HG02763 (cell line): ENCODE measurements around the gene COL25A1.
"Not testable (repeated sequence)": the region's sequence is repeated elsewhere in the genome, so short reads cannot be mapped to it uniquely, and the experiment has no call there.

Experiments
- ATAC-seq: cut with Tn5 transposase; IDR thresholded peaks from one replicate; pipeline ENCODE4 v1.9.1; 2021; ENCODE audit warnings: mild to moderate bottlenecking, moderate library complexity; ENCODE audit not compliant: unreplicated experiment

The COL25A1 gene

DNA sequence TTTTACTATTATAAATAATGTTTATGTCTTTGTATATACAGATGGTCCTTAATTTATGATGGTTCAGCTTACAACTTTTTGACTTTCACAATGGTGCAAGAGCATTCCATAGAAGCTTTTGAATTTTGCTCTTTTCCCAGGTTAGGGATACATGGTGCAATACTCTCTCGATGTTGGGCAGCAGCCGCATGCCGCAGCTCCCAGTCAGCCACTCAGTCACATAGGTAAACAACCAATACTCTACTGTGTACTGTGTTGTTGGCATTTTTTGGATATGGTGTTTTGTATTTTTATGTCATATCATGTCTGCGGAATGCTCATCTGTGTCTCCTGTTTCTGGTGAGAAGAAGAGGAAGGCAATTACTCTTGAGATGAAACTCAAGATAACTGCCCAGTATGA lies 281.6 kb downstream of the COL25A1 start:
- no peak for ATAC-seq

DNA sequence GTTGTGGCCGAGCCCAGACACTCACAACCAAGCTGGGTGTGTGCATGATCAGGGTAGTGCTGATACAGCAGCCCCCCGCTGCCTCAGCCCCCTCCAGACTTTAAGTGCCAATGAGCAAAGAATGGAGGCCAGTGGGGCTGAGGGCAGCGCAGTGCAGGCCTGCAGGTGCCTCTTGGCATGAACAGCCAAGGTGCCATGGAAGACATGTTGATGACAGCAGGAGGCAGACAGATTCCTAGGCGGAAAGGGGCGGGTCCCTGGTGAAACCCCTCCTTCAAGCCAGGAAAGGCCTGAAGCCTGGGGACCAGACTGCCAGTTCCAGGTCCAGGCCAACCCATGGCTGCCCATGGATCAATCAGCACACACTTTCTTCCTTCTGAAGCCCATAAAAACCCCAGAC lies 286.3 kb downstream of the COL25A1 start:
- no peak for ATAC-seq

DNA sequence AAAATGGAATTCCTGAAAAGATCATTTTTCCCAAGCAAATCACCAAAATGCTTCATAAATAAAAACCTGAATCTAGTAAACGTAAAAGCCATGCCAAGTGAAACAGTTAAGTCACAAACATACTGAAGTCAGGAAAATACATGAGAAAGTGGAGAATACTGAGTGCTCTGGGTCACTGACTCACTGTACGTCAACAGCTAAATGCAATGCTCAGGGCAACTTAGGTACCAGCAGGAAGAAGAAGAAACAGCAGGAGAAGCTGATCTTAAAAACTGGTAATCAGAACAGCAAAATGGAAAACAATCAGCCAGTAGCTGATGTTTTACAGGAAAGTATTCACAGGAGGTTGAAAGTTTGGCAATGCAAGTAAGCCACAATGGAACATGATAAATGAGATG lies 287.0 kb downstream of the COL25A1 start:
- ATAC-seq: no peak

DNA sequence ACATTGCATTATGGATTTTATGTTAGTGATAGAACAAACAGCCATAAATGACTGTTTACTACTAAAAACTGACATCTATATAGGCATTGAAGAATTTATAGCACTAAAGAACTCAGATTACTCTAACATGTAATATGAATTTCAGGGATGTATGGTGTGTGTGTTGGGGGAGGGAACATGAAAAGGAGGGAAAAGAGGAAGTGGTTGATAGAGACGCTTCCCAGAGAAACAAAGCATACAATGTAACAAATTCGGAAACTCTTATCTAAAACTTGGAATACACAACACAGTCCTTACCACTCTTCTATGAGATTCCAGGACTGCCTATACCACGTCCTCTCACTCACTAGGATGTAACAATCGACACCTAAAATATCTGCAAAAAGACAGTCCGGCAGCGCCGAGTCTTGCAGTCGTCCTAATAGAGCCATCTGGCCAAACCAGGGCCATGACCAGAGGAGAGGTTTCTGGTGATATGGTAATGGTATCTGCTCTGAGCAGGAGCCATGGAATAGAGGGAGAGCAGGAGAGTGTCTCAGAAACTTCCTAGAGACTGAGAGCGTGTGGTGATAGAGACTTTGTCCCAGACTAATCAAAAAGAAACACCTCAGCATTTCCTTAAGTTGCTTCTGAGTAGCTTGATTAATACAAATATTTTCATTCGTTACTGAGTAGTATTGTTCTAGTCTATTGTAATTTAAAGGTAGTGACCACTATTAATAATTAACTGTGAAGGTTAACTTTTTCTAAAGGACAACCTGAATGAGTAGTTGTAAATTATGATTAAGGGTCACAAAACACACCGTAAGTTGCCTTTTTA lies 287.7 kb downstream of the COL25A1 start:
- no peak for ATAC-seq

DNA sequence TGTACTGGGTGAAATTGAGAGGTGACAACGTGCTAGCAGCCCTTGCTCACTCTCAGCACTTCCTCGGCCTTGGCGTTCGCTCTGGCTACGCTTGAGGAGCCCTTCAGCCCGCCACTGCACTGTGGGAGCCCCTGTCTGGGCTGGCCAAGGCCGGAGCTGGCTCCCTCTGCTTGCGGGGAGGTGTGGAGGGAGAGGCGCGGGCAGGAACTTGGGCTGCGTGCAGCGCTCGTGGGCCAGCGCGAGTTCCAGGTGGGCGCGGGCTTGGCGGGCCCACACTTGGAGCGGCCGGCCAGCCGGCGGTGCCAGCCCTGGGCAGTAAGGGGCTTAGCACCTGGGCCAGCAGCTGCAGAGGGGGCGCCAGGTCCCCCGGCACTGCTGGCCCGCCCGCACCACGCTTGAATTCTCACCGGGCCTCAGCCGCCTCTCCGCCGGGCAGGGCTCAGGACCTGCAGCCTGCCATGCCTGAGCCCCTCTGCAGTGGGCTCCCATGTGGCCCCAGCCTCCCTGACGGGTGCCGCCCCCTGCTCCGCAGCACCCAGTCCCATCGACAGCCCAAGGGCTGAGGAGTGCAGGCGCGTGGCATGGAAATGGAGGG lies 290.1 kb downstream of the COL25A1 start:
- ATAC-seq: no peak

DNA sequence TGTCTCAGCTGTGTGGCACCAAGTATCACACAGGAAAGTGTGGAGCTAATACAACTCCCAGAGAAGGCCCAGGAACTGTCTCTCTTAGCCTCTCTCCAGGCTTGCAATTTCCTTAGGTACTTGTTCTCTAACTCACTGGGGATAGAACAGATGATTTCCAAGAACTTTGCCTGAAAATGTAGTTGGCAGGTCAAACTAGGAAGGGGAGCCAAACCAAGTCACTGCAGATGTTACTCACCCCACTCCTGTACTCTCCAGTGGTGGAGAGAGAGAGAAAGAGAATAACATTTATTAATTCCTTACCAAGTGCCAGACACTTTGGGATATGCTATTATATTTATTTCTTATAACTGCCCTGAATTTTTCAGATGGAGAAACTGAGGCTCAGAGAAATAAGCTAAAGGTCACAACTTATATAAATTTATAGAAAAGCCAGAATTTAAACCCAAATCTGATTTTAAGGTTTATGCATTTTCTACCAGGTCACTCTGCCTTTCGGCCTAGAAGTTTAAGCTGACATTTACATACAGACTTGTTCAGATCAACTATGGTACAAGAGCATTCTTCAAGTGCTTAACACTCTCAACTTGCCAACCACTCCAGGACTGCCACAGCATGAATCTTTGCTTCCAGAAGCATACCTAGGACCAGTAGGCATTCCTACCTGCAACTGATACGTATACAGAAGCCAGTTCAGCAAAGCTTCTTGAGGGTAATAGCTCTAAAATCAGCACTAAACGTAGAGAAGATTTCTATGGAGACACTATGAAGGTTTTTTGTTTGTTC lies 291.0 kb downstream of the COL25A1 start:
- ATAC-seq: no peak

DNA sequence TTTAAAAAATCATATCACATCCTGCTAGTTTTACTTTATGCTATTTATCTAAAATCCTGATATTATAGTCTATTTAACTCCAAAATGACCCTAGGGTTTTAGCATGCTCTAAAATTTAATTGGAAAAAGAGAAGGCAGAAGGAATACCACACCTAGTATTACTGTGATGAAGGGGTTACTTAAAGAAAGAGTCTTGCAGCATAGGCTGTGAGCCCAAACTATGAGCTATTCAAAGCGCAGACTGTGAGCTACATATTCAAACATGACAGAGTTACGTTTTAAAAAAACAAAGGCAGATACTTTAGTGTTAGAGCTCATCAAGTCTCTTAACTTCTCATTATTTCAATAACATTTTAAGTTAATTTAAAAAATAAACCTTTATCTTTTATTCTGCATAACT lies 291.9 kb downstream of the COL25A1 start:
- ATAC-seq: no peak

DNA sequence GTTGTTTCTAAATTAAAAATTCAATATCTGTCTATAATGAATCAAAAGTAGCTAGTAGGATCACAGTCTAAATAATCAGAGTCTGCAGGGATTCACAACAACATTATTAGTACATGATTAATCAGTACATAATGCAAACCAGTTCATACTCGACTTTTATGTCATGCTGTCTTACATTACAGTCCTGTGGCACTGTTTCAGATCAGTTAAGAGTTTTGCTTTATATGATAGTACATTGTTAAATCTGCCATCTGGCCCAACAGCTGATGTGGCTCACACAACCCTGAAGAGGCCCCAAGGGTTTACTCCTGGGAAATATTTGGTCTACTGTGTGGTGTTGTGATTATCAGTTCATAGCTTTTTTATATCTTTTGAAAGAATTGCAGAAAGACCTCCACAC lies 292.5 kb downstream of the COL25A1 start:
- ATAC-seq: no peak

DNA sequence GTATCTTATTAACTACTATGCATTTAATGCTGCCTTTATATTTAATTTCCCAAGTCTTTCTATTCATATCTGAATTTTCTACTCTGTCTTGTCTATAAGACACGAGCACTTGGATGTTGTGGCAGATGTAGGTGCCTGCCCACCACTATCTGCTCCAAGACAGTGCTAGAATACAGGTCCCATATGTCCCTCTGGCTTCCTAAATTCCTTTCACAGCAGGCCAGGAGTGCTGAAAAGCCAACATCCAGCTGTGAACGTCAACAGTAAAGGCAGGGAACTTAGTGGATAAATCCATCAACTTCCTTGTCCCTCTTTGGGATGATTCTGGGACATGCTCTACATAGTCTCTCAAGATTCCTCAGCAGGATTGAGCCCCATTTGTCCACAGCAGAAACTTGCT lies 294.5 kb downstream of the COL25A1 start:
- no peak for ATAC-seq

DNA sequence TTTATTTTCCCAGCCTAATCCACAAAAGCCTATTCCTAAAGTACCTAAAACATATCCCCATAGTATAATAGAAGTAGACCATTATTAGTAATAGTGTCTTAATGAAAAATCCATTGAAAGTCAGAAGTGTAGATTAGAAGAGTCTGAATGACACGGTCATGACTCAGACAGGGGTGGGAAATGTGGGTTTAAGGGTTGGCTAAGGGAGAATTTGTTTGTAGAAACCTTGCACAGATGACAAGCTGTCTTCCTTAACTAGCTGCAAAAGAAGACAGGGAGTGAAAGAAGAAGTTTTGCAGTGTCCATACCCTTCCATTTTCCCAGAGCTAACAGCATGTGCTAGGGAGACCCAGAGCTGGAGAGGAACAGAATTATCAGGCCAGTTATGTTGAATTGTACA lies 296.9 kb downstream of the COL25A1 start:
- no peak for ATAC-seq

DNA sequence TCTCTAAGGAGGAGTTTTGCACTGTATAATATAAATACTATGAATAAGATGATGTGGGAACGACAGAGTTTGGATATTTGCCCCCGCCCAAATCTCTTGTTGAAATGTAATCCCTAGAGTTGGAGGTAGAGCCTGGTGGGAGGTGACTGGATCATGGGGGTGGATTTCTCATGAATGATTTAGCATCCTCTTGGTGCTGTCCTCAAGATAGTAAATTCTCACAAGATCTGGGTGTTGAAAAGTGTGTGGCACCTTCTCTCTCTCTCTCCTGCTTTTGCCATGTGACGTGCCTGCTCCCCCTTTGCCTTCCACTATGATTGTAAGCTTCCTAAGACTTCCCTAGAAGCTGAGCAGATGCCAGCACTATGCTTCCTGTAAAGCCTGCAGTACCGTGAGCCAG lies 298.0 kb downstream of the COL25A1 start:
- ATAC-seq: no peak

DNA sequence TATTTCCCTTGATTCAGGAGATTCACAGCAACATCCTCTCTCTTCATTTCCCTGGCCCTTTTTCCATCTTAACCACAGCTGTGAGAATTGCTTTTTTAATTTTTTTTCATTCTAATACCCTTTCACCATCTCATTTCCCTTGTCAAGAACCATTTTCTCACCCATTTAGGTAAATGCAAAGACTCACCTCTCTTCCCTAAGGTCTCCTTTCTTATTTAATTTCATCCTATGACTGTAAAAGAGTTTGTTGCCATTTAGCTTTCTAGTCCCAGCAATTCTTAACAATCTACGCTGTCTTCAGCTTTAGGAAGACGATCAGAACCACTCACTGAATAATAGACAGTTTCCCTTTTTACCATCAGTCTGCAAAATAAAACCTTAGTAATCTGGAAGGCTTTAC lies 298.5 kb downstream of the COL25A1 start:
- no peak for ATAC-seq

DNA sequence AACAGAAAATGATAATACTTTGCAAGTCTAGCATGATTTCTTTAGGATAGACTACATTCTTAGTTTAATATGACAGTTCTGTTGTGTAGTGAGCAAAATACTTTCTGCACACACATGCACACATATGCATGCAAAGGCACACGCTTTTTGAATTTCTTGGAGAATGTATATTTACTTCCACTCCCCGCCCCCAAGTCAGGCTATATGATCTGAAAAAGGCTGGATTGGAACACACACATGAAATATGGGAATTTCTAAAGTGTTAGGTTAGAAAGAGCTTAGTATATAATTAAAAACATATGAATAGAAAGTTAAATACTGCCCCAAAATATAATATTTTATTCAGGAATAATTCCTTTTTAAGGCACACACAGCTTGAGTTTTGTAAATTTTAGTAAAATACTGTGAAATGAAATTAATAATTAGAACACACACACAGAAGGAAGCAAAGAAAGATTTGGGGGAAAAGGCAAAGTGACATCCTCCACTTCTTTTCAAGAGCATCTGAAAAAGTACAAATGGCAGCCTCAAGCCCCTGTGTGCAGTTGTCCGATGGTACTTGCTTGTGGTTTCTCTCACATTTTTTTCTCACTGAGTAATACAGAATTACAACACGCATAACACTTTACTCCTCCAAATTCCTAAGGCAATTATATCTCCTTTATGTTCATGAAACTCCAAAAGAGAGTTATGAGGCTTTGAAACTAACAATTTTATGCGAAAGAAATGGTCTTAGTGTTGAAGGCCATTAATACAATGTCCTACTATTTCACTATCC lies 310.7 kb downstream of the COL25A1 start:
- ATAC-seq: no peak

DNA sequence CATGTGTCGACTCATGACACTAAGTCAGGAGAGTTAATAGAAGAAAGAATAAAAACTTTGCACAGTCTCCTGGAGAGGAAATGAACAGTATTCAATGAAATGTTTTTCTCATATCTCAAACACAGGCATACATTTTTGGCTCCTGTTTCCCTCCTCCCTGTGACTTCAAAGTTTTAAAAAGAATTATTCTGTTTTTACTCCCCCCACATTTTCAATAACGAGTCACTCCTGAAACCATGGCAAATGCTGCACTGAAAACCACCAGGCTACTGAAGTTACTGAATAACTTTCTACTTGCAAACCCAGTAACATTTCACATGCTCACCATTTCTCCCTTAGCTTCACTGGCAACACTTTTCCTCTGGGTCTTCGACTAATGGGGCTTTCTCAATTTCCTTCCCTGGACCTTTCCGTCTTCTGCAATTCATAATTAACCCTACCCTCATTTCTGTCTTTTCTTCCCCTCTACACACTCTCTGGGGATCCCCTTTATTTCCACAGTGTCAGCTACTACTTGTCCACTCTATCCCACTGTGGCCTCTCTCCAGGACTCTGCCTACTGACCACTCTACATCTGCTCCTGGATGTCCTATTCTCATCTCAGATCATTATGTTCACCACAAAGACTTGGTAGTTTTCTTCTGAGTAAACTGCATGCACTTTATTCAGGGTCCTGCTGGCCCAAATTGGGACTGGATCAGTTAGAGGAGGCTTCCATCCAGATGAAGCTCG lies 313.8 kb downstream of the COL25A1 start:
- peak; percentile 73 for ATAC-seq

DNA sequence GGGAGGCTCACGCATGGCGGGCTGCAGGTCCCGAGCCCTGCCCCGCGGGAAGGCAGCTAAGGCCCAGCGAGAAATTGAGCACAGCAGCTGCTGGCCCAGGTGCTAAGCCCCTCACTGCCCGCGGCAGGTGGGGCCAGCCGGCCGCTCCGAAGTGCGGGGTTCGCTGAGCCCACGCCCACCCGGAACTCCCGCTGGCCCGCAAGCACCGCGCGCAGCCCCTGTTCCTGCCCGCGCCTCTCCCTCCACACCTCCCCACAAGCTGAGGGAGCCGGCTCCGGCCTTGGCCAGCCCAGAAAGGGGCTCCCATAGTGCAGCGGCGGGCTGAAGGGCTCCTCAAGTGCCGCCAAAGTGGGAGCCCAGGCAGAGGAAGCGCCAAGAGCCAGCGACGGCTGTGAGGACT lies 318.0 kb downstream of the COL25A1 start:
- not testable (repeated sequence) for ATAC-seq

DNA sequence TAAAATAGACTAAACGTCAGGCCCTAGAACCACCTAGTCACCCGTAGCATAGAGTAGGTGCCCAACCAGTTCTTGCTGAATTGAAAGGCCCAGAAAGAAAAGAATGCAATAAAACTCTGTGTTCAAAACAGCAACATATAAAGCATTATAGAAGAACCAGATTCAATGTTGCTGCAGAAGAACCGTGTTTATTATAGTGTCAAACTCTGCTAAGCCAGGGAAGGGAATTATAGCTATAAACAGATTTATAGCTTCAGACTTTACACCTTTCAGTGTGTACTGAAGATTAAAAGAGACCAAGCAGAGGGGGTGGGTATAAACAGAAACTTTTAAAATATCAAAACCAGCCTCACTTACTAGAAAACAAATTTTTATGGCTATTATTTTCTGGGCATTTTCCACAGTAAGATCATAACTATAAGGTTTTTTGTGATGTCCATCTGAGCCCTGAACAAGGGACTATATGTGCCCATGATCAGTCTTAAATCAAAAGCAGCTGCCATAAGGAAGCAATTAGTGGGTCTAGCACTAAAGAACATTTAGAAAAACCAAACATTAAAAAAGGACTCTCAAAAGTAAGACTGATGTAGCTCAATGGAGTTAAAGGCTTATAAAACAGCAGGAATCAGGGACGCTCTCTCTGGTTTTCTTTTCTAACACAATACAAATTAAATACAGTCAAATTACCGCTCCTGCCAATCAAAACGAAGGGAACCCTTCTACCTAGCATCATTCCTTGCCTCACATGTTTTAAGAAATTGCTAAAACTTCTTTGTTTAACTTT lies 319.9 kb downstream of the COL25A1 start:
- no peak for ATAC-seq

DNA sequence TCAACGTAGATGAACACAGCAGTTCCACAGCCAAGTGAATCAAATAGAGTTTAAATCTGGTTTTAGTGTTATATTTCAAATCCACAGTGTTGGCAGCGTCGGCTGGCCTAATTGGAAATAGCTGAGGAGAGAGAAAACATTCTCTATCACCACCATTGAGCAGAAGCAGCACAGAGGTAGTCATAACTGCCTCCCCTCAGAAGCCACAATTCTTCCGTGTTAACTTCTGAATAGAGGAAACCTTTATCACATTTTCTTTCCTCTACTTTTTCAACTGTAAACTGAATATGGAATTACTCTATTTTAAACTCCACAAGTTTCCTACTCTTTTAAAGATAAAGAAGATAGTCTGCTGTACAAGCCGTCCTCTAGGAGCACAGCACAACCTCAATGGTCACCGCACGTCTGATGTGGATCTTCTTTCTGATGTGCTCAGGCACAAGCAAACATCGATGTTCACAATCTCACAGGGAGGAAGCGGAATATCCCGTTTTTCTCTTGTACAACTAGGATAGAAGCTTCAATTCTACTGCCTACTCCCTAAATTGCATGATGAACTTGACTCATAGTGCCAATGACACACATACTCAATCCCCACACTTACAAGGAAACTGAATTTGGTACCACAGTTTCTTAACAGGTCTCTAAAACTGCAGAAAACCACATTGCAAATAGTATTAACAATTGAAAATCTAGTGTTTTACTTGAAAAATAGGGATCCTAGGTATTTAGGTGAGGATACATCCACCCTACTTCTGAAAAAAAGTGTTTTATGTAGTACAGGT lies 321.8 kb downstream of the COL25A1 start:
- ATAC-seq: no peak

DNA sequence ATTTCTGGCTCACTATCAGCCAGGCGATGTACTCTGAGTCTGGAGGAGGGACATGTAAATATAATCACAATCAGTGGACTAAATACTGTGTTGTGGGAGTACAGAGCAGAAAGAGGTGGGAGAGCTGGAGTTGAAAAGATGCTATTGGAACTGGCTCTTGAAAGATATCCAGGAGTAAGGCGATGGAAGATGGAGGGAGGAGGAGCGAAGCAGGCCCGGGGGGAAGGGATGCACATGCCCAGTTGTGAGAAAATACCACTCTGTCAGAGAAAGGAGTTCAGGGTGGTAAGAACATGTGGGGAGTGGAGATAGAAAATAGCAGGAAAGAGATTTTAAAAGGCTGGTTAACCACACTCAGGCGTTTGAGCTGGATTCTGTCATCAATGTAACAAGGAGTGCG lies 322.7 kb downstream of the COL25A1 start:
- ATAC-seq: no peak

DNA sequence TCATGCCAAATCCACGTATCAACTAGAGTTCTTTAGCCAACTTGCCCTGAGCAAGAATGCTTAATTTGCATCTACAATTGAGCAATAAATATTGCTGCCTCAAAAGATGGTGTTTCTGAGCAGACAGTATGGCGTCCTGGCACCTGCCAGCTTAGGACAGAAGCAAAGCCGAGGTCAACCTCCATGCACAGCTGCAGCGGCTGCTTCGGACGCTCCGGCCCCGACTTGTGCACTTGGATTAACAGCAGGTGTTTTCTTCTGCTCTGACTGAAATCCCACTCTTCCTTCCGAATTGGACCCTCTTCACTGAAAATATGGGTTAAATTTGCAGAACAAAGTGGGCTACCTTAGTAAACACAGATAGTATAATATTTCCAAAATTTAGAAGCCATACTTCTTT lies 324.4 kb downstream of the COL25A1 start:
- ATAC-seq: no peak
